ENCODE data around the gene RAC2. TPM values are rescaled to one million over a fixed set of nuclear protein-coding genes. Genes with fewer than 3 reads are reported as not detected.
A peak's percentile ranks its signal among the peaks of the same experiment; 100 is the strongest.

Gene RAC2
- polyA plus RNA-seq, 2 of the 4 experiments (the other 2 are of a cell fraction), result 0.05 TPM; not detected in 1

DNA sequence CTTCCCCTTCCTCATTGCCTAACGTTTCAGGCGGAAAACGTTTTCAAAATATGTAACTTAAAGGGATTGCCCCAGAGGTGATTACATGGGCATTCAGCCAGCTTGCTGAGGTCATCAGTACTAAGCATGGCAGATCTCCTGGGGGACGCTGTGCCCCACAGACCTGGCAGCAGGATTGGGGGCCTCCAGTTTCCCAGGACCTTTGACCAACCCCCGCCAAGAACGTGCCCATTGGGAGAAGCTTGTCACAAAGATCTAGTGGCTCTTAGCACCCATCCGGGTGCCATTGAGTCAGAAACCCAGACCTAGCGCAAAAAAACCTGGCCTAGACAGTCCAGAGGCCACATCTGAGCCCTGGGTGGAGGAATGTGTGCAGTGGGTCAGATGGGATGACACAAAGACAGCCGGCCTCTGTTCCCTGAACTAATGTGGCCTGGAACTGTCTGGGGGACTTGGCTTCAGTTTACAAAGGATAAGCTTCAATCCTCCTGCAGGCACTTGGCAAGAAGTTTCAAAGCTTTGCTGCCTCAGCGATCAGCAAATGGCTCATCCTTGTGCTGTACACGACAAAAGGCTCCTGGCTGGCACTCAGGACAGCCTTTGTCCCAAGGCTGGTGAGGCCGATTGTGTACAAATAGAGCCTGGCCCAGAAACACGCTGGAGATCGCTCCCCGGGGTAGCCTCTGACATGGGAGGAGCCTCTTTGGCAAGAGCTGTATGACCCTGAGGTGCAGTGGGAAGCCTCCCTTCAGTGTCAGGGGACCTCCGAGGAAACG, 65.5 kb downstream of the RAC2 start (continued):
- TF ChIP-seq, protein P1, sequence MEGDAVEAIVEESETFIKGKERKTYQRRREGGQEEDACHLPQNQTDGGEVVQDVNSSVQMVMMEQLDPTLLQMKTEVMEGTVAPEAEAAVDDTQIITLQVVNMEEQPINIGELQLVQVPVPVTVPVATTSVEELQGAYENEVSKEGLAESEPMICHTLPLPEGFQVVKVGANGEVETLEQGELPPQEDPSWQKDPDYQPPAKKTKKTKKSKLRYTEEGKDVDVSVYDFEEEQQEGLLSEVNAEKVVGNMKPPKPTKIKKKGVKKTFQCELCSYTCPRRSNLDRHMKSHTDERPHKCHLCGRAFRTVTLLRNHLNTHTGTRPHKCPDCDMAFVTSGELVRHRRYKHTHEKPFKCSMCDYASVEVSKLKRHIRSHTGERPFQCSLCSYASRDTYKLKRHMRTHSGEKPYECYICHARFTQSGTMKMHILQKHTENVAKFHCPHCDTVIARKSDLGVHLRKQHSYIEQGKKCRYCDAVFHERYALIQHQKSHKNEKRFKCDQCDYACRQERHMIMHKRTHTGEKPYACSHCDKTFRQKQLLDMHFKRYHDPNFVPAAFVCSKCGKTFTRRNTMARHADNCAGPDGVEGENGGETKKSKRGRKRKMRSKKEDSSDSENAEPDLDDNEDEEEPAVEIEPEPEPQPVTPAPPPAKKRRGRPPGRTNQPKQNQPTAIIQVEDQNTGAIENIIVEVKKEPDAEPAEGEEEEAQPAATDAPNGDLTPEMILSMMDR (IDR thresholded peaks at IDR 0.05), result no peak

DNA sequence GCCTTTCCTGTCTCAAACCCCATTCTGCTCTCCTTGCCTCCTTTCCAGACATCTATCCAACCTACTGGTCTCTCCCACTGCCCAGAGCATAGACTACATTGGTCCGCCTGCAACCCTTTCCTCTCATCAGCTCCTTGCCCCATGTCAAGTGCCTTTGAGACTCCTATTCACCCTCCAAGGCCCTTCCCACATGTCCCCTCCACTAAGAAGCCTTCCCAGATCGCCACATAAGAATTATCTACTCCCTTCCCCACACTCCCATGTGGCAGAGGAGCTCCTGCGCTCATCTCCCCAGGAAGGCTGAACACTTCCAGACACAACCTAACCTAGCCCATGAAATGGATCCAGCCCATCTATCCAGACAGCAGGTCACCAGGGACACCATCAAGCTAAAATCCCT, 66.3 kb downstream of the RAC2 start:
- TF ChIP-seq, protein P1 (IDR thresholded peaks at IDR 0.05), result no peak
- TF ChIP-seq CBX8 (IDR thresholded peaks at IDR 0.05) (no peak), TP53 (CRISPR knock-in tag; IDR thresholded peaks at IDR 0.05) (no peak), HOXA7 (CRISPR knock-in tag; IDR thresholded peaks at IDR 0.05) (no peak), ZFP36 (IDR thresholded peaks at IDR 0.05; ENCODE audit: borderline replicate concordance, partially characterized antibody) (peak; percentile 46), SMC3 (IDR thresholded peaks at IDR 0.05) (no peak), TFCP2L1 (CRISPR knock-in tag; IDR thresholded peaks at IDR 0.05) (no peak)
- WGBS (ENCODE audit: missing lambda C conversion rate), result 95% methylated on average over 3 of the region's 3 CpGs
- Histone ChIP-seq H3K4me2 (peak overlapping the region; percentile 62), H3K4me1 (peaks cover 50% of the 10 kb centered on the region), H3K27ac (peak overlapping the region; percentile 79 to 88), H3K4me3 (no peak overlapping the region), H3K9me3 (no peaks in the 10 kb centered on the region)
- ATAC-seq (peak in 1 of 2 experiments; percentile 10; a peak in 2 of 6 replicates), FAIRE-seq (no peak), DNase-seq (ENCODE audit: low read depth in 1 of 2, low spot score in 1 of 2) (no peak)
- CTCF ChIA-PET, result interaction anchor here (1.0 to 4.8 kb wide), 6 partner anchors 9 to 21 kb away, joined by 3 to 38 read pairs (median 4); no protein-coding TSS in a partner anchor
- POLR2A ChIA-PET, result interaction anchor here (1.0 kb wide), 1 partner anchor 21 kb away, joined by 5 read pairs; no protein-coding TSS in a partner anchor

DNA sequence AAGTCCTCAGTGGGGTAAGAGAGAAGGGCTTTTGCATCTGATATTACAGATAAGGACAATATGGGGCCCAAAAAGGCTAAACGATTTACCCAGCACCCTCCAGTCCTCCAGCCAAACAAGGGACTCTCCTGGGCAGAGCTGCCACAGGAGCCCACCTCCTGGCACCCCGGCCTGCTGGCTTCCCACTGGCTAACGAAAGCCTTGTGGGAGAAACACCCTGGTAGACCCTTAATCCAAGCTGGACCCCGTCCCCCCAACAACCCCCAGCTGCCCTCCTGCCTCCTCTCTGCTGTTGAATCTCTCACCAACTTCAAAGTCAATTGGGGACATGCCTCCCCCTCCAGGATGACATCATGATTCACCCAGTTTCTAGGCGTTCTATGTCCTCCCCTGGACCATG, 66.8 kb downstream of the RAC2 start:
- peaks cover 50% of the 10 kb centered on the region for H3K4me1 ChIP-seq
- peak overlapping the region; percentile 62 for H3K4me2 ChIP-seq
- H3K4me3 ChIP-seq, result no peak overlapping the region
- TF ChIP-seq CHD2 (IDR thresholded peaks at IDR 0.05; ENCODE audit: low read length, partially characterized antibody) (no peak), HOXA7 (CRISPR knock-in tag; IDR thresholded peaks at IDR 0.05) (no peak), NPAS2 (CRISPR knock-in tag; IDR thresholded peaks at IDR 0.05; ENCODE audit: borderline replicate concordance) (no peak), RFX5 (IDR thresholded peaks at IDR 0.05) (no peak), HEYL (CRISPR knock-in tag; IDR thresholded peaks at IDR 0.05) (no peak), ESRRA (IDR thresholded peaks at IDR 0.05; ENCODE audit: borderline replicate concordance, low read length) (no peak), ZC3H11A (IDR thresholded peaks at IDR 0.05) (no peak), TP53 (CRISPR knock-in tag; IDR thresholded peaks at IDR 0.05) (no peak)
- TF ChIP-seq, protein P2, sequence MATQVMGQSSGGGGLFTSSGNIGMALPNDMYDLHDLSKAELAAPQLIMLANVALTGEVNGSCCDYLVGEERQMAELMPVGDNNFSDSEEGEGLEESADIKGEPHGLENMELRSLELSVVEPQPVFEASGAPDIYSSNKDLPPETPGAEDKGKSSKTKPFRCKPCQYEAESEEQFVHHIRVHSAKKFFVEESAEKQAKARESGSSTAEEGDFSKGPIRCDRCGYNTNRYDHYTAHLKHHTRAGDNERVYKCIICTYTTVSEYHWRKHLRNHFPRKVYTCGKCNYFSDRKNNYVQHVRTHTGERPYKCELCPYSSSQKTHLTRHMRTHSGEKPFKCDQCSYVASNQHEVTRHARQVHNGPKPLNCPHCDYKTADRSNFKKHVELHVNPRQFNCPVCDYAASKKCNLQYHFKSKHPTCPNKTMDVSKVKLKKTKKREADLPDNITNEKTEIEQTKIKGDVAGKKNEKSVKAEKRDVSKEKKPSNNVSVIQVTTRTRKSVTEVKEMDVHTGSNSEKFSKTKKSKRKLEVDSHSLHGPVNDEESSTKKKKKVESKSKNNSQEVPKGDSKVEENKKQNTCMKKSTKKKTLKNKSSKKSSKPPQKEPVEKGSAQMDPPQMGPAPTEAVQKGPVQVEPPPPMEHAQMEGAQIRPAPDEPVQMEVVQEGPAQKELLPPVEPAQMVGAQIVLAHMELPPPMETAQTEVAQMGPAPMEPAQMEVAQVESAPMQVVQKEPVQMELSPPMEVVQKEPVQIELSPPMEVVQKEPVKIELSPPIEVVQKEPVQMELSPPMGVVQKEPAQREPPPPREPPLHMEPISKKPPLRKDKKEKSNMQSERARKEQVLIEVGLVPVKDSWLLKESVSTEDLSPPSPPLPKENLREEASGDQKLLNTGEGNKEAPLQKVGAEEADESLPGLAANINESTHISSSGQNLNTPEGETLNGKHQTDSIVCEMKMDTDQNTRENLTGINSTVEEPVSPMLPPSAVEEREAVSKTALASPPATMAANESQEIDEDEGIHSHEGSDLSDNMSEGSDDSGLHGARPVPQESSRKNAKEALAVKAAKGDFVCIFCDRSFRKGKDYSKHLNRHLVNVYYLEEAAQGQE (IDR thresholded peaks at IDR 0.05), result no peak
- TF ChIP-seq, protein P3, sequence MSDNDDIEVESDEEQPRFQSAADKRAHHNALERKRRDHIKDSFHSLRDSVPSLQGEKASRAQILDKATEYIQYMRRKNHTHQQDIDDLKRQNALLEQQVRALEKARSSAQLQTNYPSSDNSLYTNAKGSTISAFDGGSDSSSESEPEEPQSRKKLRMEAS (IDR thresholded peaks at IDR 0.05), result no peak
- TF ChIP-seq, protein P4, sequence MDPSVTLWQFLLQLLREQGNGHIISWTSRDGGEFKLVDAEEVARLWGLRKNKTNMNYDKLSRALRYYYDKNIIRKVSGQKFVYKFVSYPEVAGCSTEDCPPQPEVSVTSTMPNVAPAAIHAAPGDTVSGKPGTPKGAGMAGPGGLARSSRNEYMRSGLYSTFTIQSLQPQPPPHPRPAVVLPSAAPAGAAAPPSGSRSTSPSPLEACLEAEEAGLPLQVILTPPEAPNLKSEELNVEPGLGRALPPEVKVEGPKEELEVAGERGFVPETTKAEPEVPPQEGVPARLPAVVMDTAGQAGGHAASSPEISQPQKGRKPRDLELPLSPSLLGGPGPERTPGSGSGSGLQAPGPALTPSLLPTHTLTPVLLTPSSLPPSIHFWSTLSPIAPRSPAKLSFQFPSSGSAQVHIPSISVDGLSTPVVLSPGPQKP (IDR thresholded peaks at IDR 0.05; ENCODE audit: low read depth, low read length), result no peak
- peak overlapping the region; percentile 79 to 88 for H3K27ac ChIP-seq
- FAIRE-seq (no peak), ATAC-seq (no peak), DNase-seq (ENCODE audit: low read depth in 1 of 2, low spot score in 1 of 2) (no peak)
- CTCF ChIA-PET, result interaction anchor here (1.0 to 4.8 kb wide), 4 partner anchors 10 to 21 kb away, joined by 3 to 38 read pairs (median 18); no protein-coding TSS in a partner anchor
- no peaks in the 10 kb centered on the region for H3K9me3 ChIP-seq
- 71% methylated on average over 4 of the region's 5 CpGs for WGBS (ENCODE audit: missing lambda C conversion rate)
- POLR2A ChIA-PET, result no interaction called here
